SK-N-SH (cell line): ENCODE results near the gene GABRG3. TPM values are rescaled to one million over a fixed set of nuclear protein-coding genes. Genes with fewer than 3 reads are reported as not detected.
A peak's percentile ranks its signal among the peaks of the same experiment; 100 is the strongest.

Source experiments
- CTCF ChIA-PET: fragments of 300-600, 350-600 bp; formaldehyde crosslinking; extraction: SDS; loops from one replicate; lab custom pipeline; 2021; lab: Yijun Ruan, JAX
- POLR2A ChIA-PET: fragments of 350-600 bp; sonication (Branson Sonifier 250); formaldehyde crosslinking; extraction: SDS; loops from one replicate; lab custom pipeline; 2020; ENCODE audit warnings: antibody characterized with exemption, inconsistent platforms; lab: Yijun Ruan, JAX
- DNase-seq: peaks from one replicate; pipeline ENCODE4 v3.0.0; 2012
- H2AFZ ChIP-seq: fragments of 200-600 bp; sonication (generic); 2 replicates; pipeline ENCODE4 v1.8.1; 2016; ENCODE audit warnings: antibody characterized with exemption, mild to moderate bottlenecking, low read depth
- H3F3A ChIP-seq: fragments of 200-600 bp; sonication (generic); replicated peaks from 2 replicates; pipeline ENCODE3; 2016; ENCODE audit warnings: antibody characterized with exemption, mild to moderate bottlenecking; ENCODE audit not compliant: insufficient read depth
- H3K27ac ChIP-seq, 2 experiments: fragments of 200-500 bp in 1 of 2; fragments of 200-600 bp in 1 of 2; sonication (Bioruptor generic) in 1 of 2; sonication (generic), shearing (Covaris generic) in 1 of 2; 2 replicates each; pipeline versions ENCODE4 v1.5.1 to v1.6.1; 2014 to 2016; ENCODE audit warnings: low read depth in 2 of 2, inconsistent platforms in 1 of 2, low read length in 1 of 2, mild to moderate bottlenecking in 1 of 2, mixed read lengths in 1 of 2
- H3K27me3 ChIP-seq: fragments of 200-600 bp; sonication (generic), shearing (Covaris generic); 2 replicates; pipeline ENCODE4 v1.6.1; 2016; ENCODE audit warnings: mixed run types; ENCODE audit not compliant: insufficient read depth
- H3K36me3 ChIP-seq, 2 experiments: fragments of 200-500 bp in 1 of 2; fragments of 200-600 bp in 1 of 2; sonication (Bioruptor generic) in 1 of 2; sonication (generic) in 1 of 2; replicated peaks in 1 of 2; 2 replicates each; pipeline versions ENCODE3 to v1.5.1; 2014 to 2016; ENCODE audit warnings: low read length in 1 of 2, mild to moderate bottlenecking in 1 of 2; ENCODE audit not compliant: insufficient read depth in 2 of 2, control insufficient read depth in 1 of 2
- H3K4me1 ChIP-seq, 2 experiments: fragments of 200-500 bp in 1 of 2; fragments of 200-600 bp in 1 of 2; sonication (Bioruptor generic) in 1 of 2; sonication (generic), shearing (Covaris generic) in 1 of 2; 2 replicates each; pipeline versions ENCODE4 v1.5.1 to v1.6.1; 2014 to 2016; ENCODE audit warnings: low read depth in 1 of 2, low read length in 1 of 2, mixed run types in 1 of 2; ENCODE audit not compliant: insufficient read depth in 2 of 2, control insufficient read depth in 1 of 2
- H3K4me2 ChIP-seq: fragments of 200-600 bp; sonication (generic), shearing (Covaris generic); 2 replicates; pipeline ENCODE4 v1.6.1; 2017; ENCODE audit warnings: mixed run types
- H3K4me3 ChIP-seq, 2 experiments: fragments of 200-500 bp in 1 of 2; fragments of 200-600 bp in 1 of 2; sonication (Bioruptor generic) in 1 of 2; sonication (generic), shearing (Covaris generic) in 1 of 2; 2 replicates each; pipeline versions ENCODE4 v1.5.1 to v1.8.1; 2014 to 2016; ENCODE audit warnings: low read depth in 2 of 2, inconsistent platforms in 1 of 2, low read length in 1 of 2, mild to moderate bottlenecking in 1 of 2, mixed read lengths in 1 of 2, moderate library complexity in 1 of 2
- H3K79me2 ChIP-seq: fragments of 200-600 bp; sonication (generic); 2 replicates; pipeline ENCODE4 v1.8.1; 2017; ENCODE audit warnings: mild to moderate bottlenecking; ENCODE audit not compliant: insufficient read depth
- H3K9ac ChIP-seq: fragments of 200-600 bp; sonication (generic); 2 replicates; pipeline ENCODE4 v1.6.1; 2017; ENCODE audit warnings: mixed run types
- H3K9me2 ChIP-seq: fragments of 200-600 bp; sonication (generic); 2 replicates; pipeline ENCODE4 v1.6.1; 2017; ENCODE audit warnings: mixed run types
- H3K9me3 ChIP-seq: fragments of 200-600 bp; sonication (generic); 2 replicates; pipeline ENCODE4 v1.6.1; 2017; ENCODE audit warnings: mixed run types, mild to moderate bottlenecking, moderate library complexity
- H4K20me1 ChIP-seq: fragments of 200-600 bp; sonication (generic); 2 replicates; pipeline ENCODE4 v1.6.1; 2017; ENCODE audit warnings: mild to moderate bottlenecking, mixed run types; ENCODE audit not compliant: insufficient read depth
- CTCF ChIP-seq: fragments of 200-600 bp; sonication (generic); IDR thresholded peaks from 2 replicates; pipeline ENCODE4 v1.6.1; 2017; ENCODE audit warnings: antibody characterized with exemption, mild to moderate bottlenecking, moderate library complexity
- EZH2phosphoT487 ChIP-seq: fragments of 200-600 bp; sonication (generic); IDR thresholded peaks from 2 replicates; pipeline ENCODE4 v1.6.1; 2017; ENCODE audit warnings: low read depth, mixed run types, mild to moderate bottlenecking, antibody characterized with exemption, moderate library complexity, borderline replicate concordance
- FOSL2 ChIP-seq: IDR thresholded peaks from 2 replicates; pipeline ENCODE4 v1.4.0; 2012; ENCODE audit warnings: low read depth, mild to moderate bottlenecking, moderate library complexity, borderline replicate concordance
- GATA2 ChIP-seq: sonication (generic); formaldehyde crosslinking; IDR thresholded peaks from 2 replicates; pipeline ENCODE4 v1.5.0; 2020; ENCODE audit warnings: mild to moderate bottlenecking, missing genetic modification reagents
- NRF1 ChIP-seq: IDR thresholded peaks from 2 replicates; pipeline ENCODE4 v1.6.1; 2012; ENCODE audit warnings: low read depth, mild to moderate bottlenecking, low read length
- POLR2AphosphoS5 ChIP-seq: IDR thresholded peaks from 2 replicates; pipeline ENCODE4 v1.6.1; 2012; ENCODE audit warnings: low read depth, low read length
- RAD21 ChIP-seq: IDR thresholded peaks from 2 replicates; pipeline ENCODE4 v1.6.1; 2012; ENCODE audit warnings: mild to moderate bottlenecking, low read length
- RCOR1 ChIP-seq: fragments of 150-350 bp; IDR thresholded peaks from 2 replicates; pipeline ENCODE4 v1.6.1; 2017; ENCODE audit warnings: antibody characterized with exemption, low read length
- SMC3 ChIP-seq: IDR thresholded peaks from 2 replicates; pipeline ENCODE4 v1.6.1; 2012; ENCODE audit warnings: low read depth, low read length, improper control_type of control experiment
- USF2 ChIP-seq: fragments of 150-350 bp; IDR thresholded peaks from 2 replicates; pipeline ENCODE4 v1.6.1; 2017; ENCODE audit warnings: antibody characterized with exemption, low read length, low read depth, borderline replicate concordance
- WGBS: methylation state at CpG from one replicate; pipeline ENCODE4 v1.1.6; 2017; ENCODE audit warnings: low lambda C conversion rate; 5-methylcytosine and 5-hydroxymethylcytosine counted together
- polyA plus RNA-seq, 3 experiments: library from polyadenylated mRNA; depleted of rRNA; stranded (reverse); fragments of >200 nt; gene quantifications; 2 replicates each; pipeline ENCODE4 v1.2.3, GENCODE V29; 2012
- TF ChIP-seq, protein P1 (sequence below): IDR thresholded peaks from 2 replicates; pipeline ENCODE4 v1.6.1; 2012; ENCODE audit warnings: mild to moderate bottlenecking, low read depth, low read length, moderate library complexity

GABRG3 gene
- polyA plus RNA-seq, 1 of the 3 experiments (the other 2 are of a cell fraction) = not detected

DNA sequence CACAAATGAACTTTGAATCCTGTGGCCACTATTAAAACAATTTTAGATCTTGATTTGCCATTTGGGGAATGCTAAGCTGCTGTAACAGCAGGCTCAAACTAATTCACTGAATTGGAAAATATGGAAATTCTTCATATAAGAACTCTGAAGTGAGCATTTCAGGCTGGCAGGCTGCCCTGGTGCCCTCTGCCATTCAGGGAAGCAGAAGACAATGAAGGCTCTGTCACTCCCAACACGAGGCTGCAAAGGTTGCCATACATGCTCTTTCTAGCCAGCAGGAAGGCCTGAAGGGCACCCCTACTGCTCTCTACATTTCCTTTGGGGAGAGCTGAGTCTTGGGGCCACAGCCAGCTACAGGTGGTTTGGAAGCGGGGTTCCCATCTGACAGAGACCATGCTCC, 88.0 kb downstream of the GABRG3 start:
- no peak for TF ChIP-seq NRF1
- TF ChIP-seq, protein P1, sequence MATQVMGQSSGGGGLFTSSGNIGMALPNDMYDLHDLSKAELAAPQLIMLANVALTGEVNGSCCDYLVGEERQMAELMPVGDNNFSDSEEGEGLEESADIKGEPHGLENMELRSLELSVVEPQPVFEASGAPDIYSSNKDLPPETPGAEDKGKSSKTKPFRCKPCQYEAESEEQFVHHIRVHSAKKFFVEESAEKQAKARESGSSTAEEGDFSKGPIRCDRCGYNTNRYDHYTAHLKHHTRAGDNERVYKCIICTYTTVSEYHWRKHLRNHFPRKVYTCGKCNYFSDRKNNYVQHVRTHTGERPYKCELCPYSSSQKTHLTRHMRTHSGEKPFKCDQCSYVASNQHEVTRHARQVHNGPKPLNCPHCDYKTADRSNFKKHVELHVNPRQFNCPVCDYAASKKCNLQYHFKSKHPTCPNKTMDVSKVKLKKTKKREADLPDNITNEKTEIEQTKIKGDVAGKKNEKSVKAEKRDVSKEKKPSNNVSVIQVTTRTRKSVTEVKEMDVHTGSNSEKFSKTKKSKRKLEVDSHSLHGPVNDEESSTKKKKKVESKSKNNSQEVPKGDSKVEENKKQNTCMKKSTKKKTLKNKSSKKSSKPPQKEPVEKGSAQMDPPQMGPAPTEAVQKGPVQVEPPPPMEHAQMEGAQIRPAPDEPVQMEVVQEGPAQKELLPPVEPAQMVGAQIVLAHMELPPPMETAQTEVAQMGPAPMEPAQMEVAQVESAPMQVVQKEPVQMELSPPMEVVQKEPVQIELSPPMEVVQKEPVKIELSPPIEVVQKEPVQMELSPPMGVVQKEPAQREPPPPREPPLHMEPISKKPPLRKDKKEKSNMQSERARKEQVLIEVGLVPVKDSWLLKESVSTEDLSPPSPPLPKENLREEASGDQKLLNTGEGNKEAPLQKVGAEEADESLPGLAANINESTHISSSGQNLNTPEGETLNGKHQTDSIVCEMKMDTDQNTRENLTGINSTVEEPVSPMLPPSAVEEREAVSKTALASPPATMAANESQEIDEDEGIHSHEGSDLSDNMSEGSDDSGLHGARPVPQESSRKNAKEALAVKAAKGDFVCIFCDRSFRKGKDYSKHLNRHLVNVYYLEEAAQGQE = no peak
- no peak for TF ChIP-seq RCOR1
- no peak for TF ChIP-seq USF2
- TF ChIP-seq GATA2 (CRISPR knock-in tag) = no peak
- no peak for TF ChIP-seq FOSL2
- no peak for TF ChIP-seq EZH2phosphoT487
- no peaks in the 10 kb centered on the region for H3K27me3 ChIP-seq
- WGBS = 40% methylated on average over 2 of the region's 2 CpGs
- no peaks in the 10 kb centered on the region for H4K20me1 ChIP-seq
- no peaks in the 10 kb centered on the region for H3K36me3 ChIP-seq
- no peak overlapping the region for H3K9ac ChIP-seq
- no peak for DNase-seq
- no peaks in the 10 kb centered on the region for H3K9me3 ChIP-seq
- no peaks in the 10 kb centered on the region for H3K79me2 ChIP-seq
- no peak overlapping the region for H3K27ac ChIP-seq
- H3K4me2 ChIP-seq = no peak overlapping the region
- ChIA-PET CTCF (interaction anchor here (1.1 to 3.0 kb wide), 24 partner anchors 9 to 1040 kb away, joined by 3 to 65 read pairs (median 6); partner anchors contain the start of gene OCA2), POLR2A (no interaction called here)
- H3K9me2 ChIP-seq = no peaks in the 10 kb centered on the region
- no peak overlapping the region for H3K4me3 ChIP-seq
- no peak overlapping the region for H2AFZ ChIP-seq
- H3F3A ChIP-seq = no peaks in the 10 kb centered on the region
- H3K4me1 ChIP-seq = peaks cover 0 to 3% of the 10 kb centered on the region in 2 experiments; a peak in 1 of 4 replicates

- H4K20me1 ChIP-seq = no peaks in the 10 kb centered on the region
- H3K79me2 ChIP-seq = no peaks in the 10 kb centered on the region
- H3K4me1 ChIP-seq = peaks cover 0 to 3% of the 10 kb centered on the region in 2 experiments; a peak in 1 of 4 replicates
- WGBS = 4% methylated on average over 3 of the region's 3 CpGs
- no peak overlapping the region for H3K27ac ChIP-seq
- H3K27me3 ChIP-seq = no peaks in the 10 kb centered on the region
- no peak overlapping the region for H3K4me2 ChIP-seq
- H3K9ac ChIP-seq = no peak overlapping the region
- POLR2A ChIA-PET = interaction anchor here (1.3 kb wide), 1 partner anchor 27 kb away, joined by 4 read pairs; no protein-coding TSS in a partner anchor
- no peaks in the 10 kb centered on the region for H3K9me3 ChIP-seq
- no peak for TF ChIP-seq POLR2AphosphoS5
- no peak for TF ChIP-seq GATA2 (CRISPR knock-in tag)
- peak; percentile 60 for TF ChIP-seq CTCF
- peak; percentile 56; the same call in 1 of the 2 replicates for TF ChIP-seq SMC3
- TF ChIP-seq RAD21 = peak; percentile 76
- TF ChIP-seq, all 33 proteins: peak for 3
- H3K4me3 ChIP-seq = no peak overlapping the region; a peak in 1 of 4 replicates
- H2AFZ ChIP-seq = no peak overlapping the region
- no peaks in the 10 kb centered on the region for H3K9me2 ChIP-seq
- no peaks in the 10 kb centered on the region for H3F3A ChIP-seq
- H3K36me3 ChIP-seq = no peaks in the 10 kb centered on the region
- CTCF ChIA-PET = interaction anchor here (0.6 to 3.0 kb wide), 56 partner anchors 8 to 1039 kb away, joined by 3 to 65 read pairs (median 4); partner anchors contain the start of gene OCA2
- DNase-seq = peak; percentile 79
Observed at GRCh38 chr15:27059610-27060202, 88.7 kb downstream of the GABRG3 start.
